Neural cell (in vitro differentiated cells): ENCODE data around the gene BST2.

Experiments used
- CTCF ChIP-seq: fragments of 450-650 bp; IDR thresholded peaks from 2 replicates; pipeline ENCODE4 v1.5.1; 2014; ENCODE audit warnings: antibody characterized with exemption, mild to moderate bottlenecking, moderate library complexity; ENCODE audit not compliant: poor library complexity, severe bottlenecking
- EZH2 ChIP-seq: fragments of 200-600, 300-800 bp; shearing (Covaris generic), sonication (generic); IDR thresholded peaks from 2 replicates; pipeline ENCODE4 v1.6.1; 2014; ENCODE audit warnings: antibody characterized with exemption, low read length, borderline replicate concordance, mild to moderate bottlenecking; ENCODE audit not compliant: insufficient read depth, poor library complexity, severe bottlenecking
- MXI1 ChIP-seq: fragments of 450-650 bp; conservative IDR thresholded peaks from 2 replicates; pipeline ENCODE4 v1.6.1; 2014; ENCODE audit warnings: antibody characterized with exemption, mild to moderate bottlenecking; ENCODE audit not compliant: poor library complexity, severe bottlenecking
- RAD21 ChIP-seq: fragments of 450-650 bp; conservative IDR thresholded peaks from 2 replicates; pipeline ENCODE4 v1.6.1; 2014; ENCODE audit warnings: antibody characterized with exemption, mild to moderate bottlenecking, moderate library complexity
- REST ChIP-seq: IDR thresholded peaks from 2 replicates; pipeline ENCODE4 v1.6.1; 2012; ENCODE audit warnings: borderline replicate concordance
- TAF1 ChIP-seq: IDR thresholded peaks from 2 replicates; pipeline ENCODE4 v1.6.1; 2012; ENCODE audit warnings: low read depth

GRCh38 chr19:17424743-17425365 is 19.4 kb upstream of the BST2 start:
- TF ChIP-seq RAD21 (peak; percentile 31), MXI1 (no peak), EZH2 (no peak), CTCF (peak; percentile 44), REST (no peak), TAF1 (no peak)
